Erythroblast (primary cell): ENCODE measurements around the gene NCAPG2.

Experiments used
- GATA1 ChIP-seq: IDR thresholded peaks from 2 replicates; pipeline ENCODE4 v1.6.1; 2011; ENCODE audit warnings: low read depth, mild to moderate bottlenecking, control low read depth, low read length, moderate library complexity
- POLR2A ChIP-seq: IDR thresholded peaks from 2 replicates; pipeline ENCODE4 v1.6.1; 2011; ENCODE audit warnings: mild to moderate bottlenecking, low read length

DNA sequence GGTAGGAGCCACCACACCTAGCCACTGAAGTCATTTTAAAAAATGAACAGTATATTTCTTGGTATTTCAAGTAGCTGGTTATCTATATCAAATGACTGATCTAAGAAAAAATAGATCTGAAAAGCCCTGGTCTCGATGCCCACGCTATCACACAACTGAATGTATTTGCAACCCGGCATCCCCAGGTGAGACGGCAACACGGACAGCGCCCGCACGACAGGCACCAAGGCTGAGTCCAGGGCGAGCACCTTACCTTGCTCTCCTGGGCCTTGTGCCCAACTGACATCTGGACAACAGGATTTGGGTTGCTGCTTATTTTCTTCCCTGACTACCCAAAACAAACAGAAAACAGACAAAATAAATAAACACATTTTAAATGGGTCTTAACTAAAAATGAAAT, 44.8 kb upstream of the NCAPG2 start:
- TF ChIP-seq POLR2A: no peak
- no peak for TF ChIP-seq GATA1
